HFF-Myc (cell line): ENCODE data around the gene PPP1R9A.

ENCODE experiments used
- DNase-seq: peaks from one replicate; pipeline ENCODE4 v3.0.0-alpha.2; 2011; ENCODE audit warnings: low read depth; ENCODE audit errors: extremely low read depth
- H3K4me3 ChIP-seq: replicated peaks from 2 replicates; pipeline ENCODE4 v1.5.1; 2011; ENCODE audit warnings: low read depth, mild to moderate bottlenecking, control low read depth, low read length
- CTCF ChIP-seq: IDR thresholded peaks from 2 replicates; pipeline ENCODE4 v1.5.1; 2012; ENCODE audit warnings: mild to moderate bottlenecking, low read depth, low read length, control low read depth; ENCODE audit errors: missing control alignments

The PPP1R9A gene

GRCh38 chr7:94928168-94928707, 20.8 kb downstream of the PPP1R9A start:
- no peak for TF ChIP-seq CTCF
- no peak overlapping the region for H3K4me3 ChIP-seq
- no peak for DNase-seq

DNA sequence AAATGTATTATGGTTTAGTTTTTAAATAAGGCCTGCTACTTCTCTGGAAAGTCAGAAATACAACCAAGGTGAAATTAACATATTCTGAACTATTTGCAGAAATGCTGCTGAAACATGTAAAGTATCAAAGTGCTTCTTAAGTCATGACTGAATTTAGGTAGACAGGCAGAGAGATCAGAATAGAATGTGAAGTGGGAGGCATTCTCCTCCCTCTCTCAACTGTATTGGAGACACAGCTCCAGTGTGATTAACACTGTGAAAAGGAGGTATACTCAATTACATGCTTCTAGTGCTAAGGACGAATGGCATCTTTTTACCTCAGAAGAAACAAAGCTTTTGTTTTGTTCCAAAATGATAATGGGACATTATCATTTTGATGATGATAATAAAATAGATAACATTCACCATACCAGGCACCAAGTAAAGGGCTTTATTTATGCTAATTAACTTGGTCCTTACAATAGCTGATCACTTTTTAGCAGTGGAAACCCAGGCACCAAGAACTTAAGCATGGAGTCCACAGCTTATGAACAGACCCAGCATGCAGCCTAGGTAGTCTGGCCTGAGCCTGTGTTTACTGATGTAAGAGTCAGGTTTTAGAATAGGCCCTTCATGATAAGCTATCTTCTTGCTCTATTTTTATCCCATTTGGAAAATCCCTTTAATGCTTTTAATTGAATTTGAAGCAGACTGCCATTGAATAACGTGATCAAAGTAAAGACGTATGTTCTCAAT, 26.0 kb downstream of the PPP1R9A start:
- no peak overlapping the region for H3K4me3 ChIP-seq
- TF ChIP-seq CTCF: no peak
- DNase-seq: no peak

GRCh38 chr7:94939395-94939794, 32.0 kb downstream of the PPP1R9A start:
- TF ChIP-seq CTCF: no peak
- no peak overlapping the region for H3K4me3 ChIP-seq
- DNase-seq: no peak

GRCh38 chr7:94940241-94940640, 32.8 kb downstream of the PPP1R9A start:
- no peak overlapping the region for H3K4me3 ChIP-seq
- no peak for TF ChIP-seq CTCF
- DNase-seq: no peak

- H3K4me3 ChIP-seq: no peak overlapping the region
- TF ChIP-seq CTCF: no peak
- DNase-seq: no peak
These were observed 34.6 kb downstream of the PPP1R9A start for GRCh38 chr7:94941844-94942632.

DNA sequence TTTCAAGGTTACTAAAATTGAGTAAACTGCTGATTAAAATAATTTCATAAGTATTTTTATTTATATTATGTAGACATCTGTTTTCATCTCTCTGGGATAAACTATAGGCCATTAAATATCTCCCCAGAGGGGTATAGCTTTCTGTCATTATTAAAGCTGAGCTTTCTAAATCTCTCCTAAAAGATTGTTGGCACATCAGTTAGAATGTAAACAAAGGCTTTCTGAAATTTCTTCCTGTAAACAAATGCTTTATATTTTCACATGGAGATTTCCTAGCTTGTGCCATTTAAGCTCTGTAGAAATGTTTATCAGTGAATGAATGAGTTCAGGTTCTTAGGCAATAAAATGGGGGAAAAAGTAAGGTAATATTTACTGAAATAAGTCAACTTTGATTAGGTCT, 35.7 kb downstream of the PPP1R9A start:
- no peak overlapping the region for H3K4me3 ChIP-seq
- no peak for DNase-seq
- TF ChIP-seq CTCF: no peak
